Parathyroid adenoma (tissue), 2 donors: Measurements from ENCODE around the gene ABLIM2.
"Not testable (repeated sequence)": the region's sequence is repeated elsewhere in the genome, so short reads cannot be mapped to it uniquely, and the experiment has no call there.

Experiments used
- H2AFZ ChIP-seq: fragments of 300-600 bp; sonication (generic); one replicate; pipeline ENCODE4 v1.7.0; 2017; ENCODE audit warnings: antibody characterized with exemption, mild to moderate bottlenecking
- H3K27ac ChIP-seq: fragments of 300-600 bp; sonication (generic); one replicate; pipeline ENCODE4 v1.7.0; 2017
- H3K27me3 ChIP-seq: fragments of 300-600 bp; sonication (generic); one replicate; pipeline ENCODE4 v1.7.0; 2017; ENCODE audit warnings: low read length; ENCODE audit not compliant: control insufficient read depth, insufficient read depth
- H3K36me3 ChIP-seq: fragments of 300-600 bp; sonication (generic); one replicate; pipeline ENCODE4 v1.7.0; 2017; ENCODE audit warnings: low read length; ENCODE audit not compliant: control insufficient read depth, insufficient read depth
- H3K4me1 ChIP-seq: fragments of 300-600 bp; sonication (generic); one replicate; pipeline ENCODE4 v1.7.0; 2017; ENCODE audit warnings: control low read depth
- H3K4me2 ChIP-seq: fragments of 300-600 bp; sonication (generic); one replicate; pipeline ENCODE4 v1.7.0; 2017; ENCODE audit warnings: low read length
- H3K4me3 ChIP-seq: fragments of 300-600 bp; sonication (generic); one replicate; pipeline ENCODE4 v1.7.0; 2017; ENCODE audit warnings: low read depth, low read length
- H3K79me2 ChIP-seq: fragments of 300-600 bp; sonication (generic); one replicate; pipeline ENCODE4 v1.7.0; 2017; ENCODE audit warnings: control low read depth
- H3K9ac ChIP-seq: fragments of 300-600 bp; sonication (generic); one replicate; pipeline ENCODE4 v1.7.0; 2017; ENCODE audit warnings: mild to moderate bottlenecking
- H3K9me3 ChIP-seq: fragments of 300-600 bp; sonication (generic); one replicate; pipeline ENCODE4 v1.7.0; 2017; ENCODE audit warnings: low read length; ENCODE audit not compliant: control insufficient read depth
- CTCF ChIP-seq: fragments of 300-600 bp; sonication (generic); IDR thresholded peaks from one replicate; pipeline ENCODE4 v1.7.0; 2017; ENCODE audit warnings: antibody characterized with exemption, mild to moderate bottlenecking
- donor health status: primary hyperparathyroidism.

Gene ABLIM2

DNA sequence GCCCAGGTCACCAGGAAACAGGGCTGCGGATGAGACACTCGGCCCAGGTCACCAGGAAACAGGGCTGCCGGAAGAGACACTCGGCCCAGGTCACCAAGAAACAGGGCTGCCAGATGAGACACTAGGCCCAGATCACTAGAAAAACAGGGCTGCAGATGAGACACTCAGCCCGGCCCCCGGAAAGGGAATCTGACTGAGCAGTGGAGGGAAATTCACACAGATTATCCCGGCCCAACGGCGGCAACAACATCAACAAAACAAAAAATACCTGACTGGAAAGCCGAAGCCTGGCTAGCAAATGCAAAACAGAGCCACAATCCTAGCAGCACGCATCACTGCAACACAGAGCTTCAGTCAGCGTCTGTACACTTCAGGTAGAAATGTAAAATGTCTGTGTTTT is 239.6 kb downstream of the ABLIM2 start:
- Histone ChIP-seq H2AFZ (peak overlapping the region; percentile 34), H3K9ac (no peak overlapping the region), H3K9me3 (no peaks in the 10 kb centered on the region), H3K27ac (peak overlapping the region; percentile 92), H3K4me2 (peak overlapping the region; percentile 11), H3K27me3 (no peaks in the 10 kb centered on the region), H3K79me2 (peaks cover 47% of the 10 kb centered on the region), H3K4me3 (no peak overlapping the region), H3K4me1 (peaks cover 24% of the 10 kb centered on the region), H3K36me3 (no peaks in the 10 kb centered on the region)
- TF ChIP-seq CTCF, result no peak

DNA sequence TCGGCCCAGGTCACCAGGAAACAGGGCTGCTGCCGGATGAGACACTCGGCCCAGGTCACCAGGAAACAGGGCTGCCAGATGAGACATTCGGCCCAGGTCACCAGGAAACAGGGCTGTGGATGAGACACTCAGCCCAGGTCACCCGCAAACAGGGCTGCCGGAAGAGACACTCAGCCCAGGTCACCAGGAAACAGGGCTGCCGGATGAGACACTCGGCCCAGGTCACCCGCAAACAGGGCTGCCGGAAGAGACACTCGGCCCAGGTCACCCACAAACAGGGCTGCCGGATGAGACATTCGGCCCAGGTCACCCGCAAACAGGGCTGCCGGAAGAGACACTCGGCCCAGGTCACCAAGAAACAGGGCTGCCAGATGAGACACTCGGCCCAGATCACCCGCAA is 240.4 kb downstream of the ABLIM2 start:
- Histone ChIP-seq H3K79me2 (peaks cover 50% of the 10 kb centered on the region), H3K4me1 (peaks cover 16% of the 10 kb centered on the region), H3K27ac (peak overlapping the region; percentile 92)
- H2AFZ ChIP-seq, H3K9me3 ChIP-seq, H3K36me3 ChIP-seq, H3K4me2 ChIP-seq, H3K4me3 ChIP-seq, H3K27me3 ChIP-seq, H3K9ac ChIP-seq: not testable (repeated sequence)

- no peaks in the 10 kb centered on the region for H3K9me3 ChIP-seq
- no peaks in the 10 kb centered on the region for H3K36me3 ChIP-seq
- no peaks in the 10 kb centered on the region for H3K27me3 ChIP-seq
- peaks cover 13% of the 10 kb centered on the region for H3K4me1 ChIP-seq
- H3K4me3 ChIP-seq, result no peak overlapping the region
- H3K9ac ChIP-seq, result no peak overlapping the region
- no peak overlapping the region for H2AFZ ChIP-seq
- H3K27ac ChIP-seq, result peak overlapping the region; percentile 92
- peaks cover 54% of the 10 kb centered on the region for H3K79me2 ChIP-seq
- no peak overlapping the region for H3K4me2 ChIP-seq
- TF ChIP-seq CTCF, result no peak
These were observed 240.9 kb downstream of the ABLIM2 start for GRCh38 chr4:7917669-7918068.

DNA sequence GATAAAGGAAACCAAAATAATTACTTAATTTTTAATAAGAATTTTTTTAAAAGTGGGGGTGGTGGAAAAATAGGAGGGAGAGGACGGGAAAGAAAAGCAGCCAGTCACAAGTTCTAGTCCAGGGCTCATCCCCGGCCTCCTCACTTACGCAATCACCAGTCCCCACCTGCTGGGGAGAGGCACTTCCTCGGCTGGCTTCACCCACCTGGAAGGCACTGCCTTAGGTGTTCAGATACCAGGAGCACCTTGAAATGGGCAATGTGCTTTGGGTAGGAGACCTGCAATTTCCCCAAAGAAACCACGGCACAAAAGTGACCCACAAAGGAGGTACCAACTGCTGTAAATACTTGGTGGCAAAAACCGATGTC is 242.8 kb downstream of the ABLIM2 start:
- no peak overlapping the region for H3K27ac ChIP-seq
- no peak overlapping the region for H3K9ac ChIP-seq
- H3K4me2 ChIP-seq, result no peak overlapping the region
- no peak overlapping the region for H3K4me3 ChIP-seq
- H3K36me3 ChIP-seq, result no peaks in the 10 kb centered on the region
- H2AFZ ChIP-seq, result no peak overlapping the region
- TF ChIP-seq CTCF, result no peak
- no peaks in the 10 kb centered on the region for H3K9me3 ChIP-seq
- peaks cover 57% of the 10 kb centered on the region for H3K79me2 ChIP-seq
- no peaks in the 10 kb centered on the region for H3K27me3 ChIP-seq
- H3K4me1 ChIP-seq, result peaks cover 13% of the 10 kb centered on the region
